ENCODE data around the gene MTARC2. TPM values are rescaled to one million over a fixed set of nuclear protein-coding genes. Genes with fewer than 3 reads are reported as not detected.

Gene MTARC2
- total RNA-seq, 4 donors from 2014 or later, result 20.2 to 26.0 (median 21.1) TPM

GRCh38 chr1:220807726-220808125 lies 59.6 kb downstream of the MTARC2 start:
- no peak for TF ChIP-seq CTCF (IDR thresholded peaks at IDR 0.05; ENCODE audit: low read depth)

DNA sequence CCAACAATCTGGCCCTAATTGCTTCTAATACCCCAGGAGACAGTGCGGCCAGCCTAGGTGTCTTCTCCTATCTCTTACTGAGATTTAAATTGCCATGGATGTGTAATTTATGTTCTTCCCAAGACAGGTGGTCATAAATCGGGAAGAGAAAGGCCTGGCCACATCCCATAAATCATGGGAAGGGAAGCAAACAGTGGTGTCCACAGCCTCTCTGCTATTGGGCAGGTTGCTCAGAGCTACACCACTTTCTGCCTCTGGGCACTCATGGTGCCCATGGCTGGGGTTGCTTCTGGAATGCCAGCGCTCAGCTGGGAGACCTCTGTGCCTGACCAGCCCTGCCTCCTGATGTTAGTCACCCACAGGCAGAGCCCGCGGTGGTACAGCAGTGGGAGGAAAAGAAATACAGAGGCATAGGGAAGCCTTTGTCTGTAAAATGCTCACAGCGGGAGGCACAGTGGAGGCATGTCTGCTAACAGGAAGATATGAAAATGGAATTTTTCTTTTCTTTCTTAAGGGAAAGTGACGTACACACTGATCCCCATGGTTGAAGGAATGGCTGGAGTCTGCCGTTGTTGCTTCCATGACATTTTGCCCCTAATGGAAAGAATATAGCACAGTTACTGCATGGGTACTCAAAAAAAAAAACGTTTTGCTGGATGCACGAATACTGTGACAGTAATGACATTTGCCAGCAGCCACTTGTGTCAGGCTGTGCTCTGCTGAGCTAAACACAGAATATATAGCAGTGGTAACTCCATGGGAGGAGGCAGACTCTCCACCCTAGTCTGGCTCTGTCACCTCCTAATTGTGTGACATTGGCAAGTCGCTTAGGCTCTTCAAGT lies 60.4 kb downstream of the MTARC2 start:
- TF ChIP-seq CTCF (IDR thresholded peaks at IDR 0.05; ENCODE audit: low read depth), result no peak

DNA sequence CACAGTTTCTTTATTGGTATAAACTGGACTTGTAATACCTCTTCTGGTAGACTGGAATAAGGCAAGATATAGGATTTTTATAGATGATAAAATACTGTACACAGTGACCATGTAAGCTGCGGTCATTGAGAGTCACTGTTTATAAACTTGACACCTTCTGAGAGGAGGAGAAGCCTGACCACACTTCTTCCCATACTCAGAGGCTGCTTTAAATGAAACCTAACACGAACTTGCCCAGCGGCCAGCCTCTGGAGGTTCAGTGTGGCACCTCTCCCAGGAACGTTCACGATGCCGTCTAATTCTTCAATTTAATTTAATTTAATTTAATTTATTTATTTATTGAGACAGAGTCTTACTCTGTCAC lies 61.0 kb downstream of the MTARC2 start:
- no peak for TF ChIP-seq CTCF (IDR thresholded peaks at IDR 0.05; ENCODE audit: low read depth)

DNA sequence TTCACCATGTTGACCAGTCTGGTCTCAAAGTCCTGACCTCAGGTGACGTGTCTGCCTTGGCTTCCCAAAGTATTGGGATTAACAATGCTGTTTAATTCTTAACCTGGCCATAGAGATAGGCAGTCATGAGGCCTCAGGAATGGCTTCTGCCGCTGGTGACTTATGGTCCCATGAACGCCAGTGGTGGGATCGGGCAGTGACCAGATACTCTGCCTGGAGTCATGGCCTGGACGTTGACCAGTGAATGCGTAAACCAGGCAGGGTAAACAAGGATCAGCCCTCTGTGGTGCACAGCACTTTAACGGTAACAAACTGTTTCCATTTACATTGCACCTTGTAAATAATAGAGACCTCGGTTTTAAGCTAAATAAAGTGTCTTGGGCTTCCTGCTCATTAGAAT lies 61.6 kb downstream of the MTARC2 start:
- TF ChIP-seq CTCF (IDR thresholded peaks at IDR 0.05; ENCODE audit: low read depth), result no peak

DNA sequence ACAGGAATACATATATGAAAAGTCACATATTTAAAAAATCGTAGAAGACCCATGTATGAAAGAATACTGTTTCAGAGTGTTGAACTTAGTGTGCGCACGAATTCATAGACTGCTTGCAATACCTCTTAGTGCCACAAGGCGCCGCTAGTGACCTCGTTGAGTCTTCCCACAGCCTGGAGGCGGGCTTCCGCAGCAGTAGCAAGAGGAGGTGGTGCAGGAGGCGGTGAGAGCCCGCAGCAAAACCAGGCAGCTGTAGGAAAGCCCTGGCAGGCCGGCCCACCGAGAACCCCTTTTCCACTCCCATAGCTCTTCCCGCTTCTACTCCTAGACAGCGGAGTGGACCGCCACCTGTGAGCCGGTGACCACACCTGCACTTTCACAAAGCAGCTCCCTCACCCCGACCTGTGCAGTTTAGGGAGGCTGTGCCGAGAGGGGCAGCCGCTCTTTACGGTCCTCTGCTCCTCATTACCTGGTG lies 62.1 kb downstream of the MTARC2 start:
- no peak for TF ChIP-seq CTCF (IDR thresholded peaks at IDR 0.05; ENCODE audit: low read depth)

- TF ChIP-seq CTCF (IDR thresholded peaks at IDR 0.05; ENCODE audit: low read depth), result no peak
Observed at GRCh38 chr1:220810963-220811362, 62.8 kb downstream of the MTARC2 start.

DNA sequence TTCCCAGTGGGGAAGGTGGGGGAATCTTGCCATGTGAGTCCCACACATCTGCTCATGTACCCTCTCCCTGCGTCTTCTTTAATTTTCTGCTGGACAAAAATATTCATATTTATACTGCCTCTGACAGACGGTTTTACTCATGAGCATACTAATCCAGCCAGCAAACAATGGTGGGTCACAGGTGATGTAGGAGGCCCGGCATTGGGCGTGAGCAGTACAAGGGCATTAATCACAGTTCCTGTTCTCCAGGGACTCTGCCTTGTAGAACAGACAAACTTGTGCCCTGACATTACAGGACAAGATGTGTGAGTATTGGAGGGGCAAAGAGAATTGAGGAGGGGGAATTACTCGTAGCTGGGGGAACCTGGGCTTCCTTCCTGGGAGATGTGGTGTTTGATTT lies 63.6 kb downstream of the MTARC2 start:
- no peak for TF ChIP-seq CTCF (IDR thresholded peaks at IDR 0.05; ENCODE audit: low read depth)
